Karpas-422 (cell line): Measurements from ENCODE around the gene BSND. TPM values are rescaled to one million over a fixed set of nuclear protein-coding genes. Genes with fewer than 3 reads are reported as not detected.
"Not testable (repeated sequence)": the region's sequence is repeated elsewhere in the genome, so short reads cannot be mapped to it uniquely, and the experiment has no call there.

ENCODE experiments used
- DNase-seq: peaks from one replicate; pipeline ENCODE4 v3.0.0-alpha.2; 2015
- H2AFZ ChIP-seq: fragments of 200-600 bp; sonication (generic); 2 replicates; pipeline ENCODE4 v1.6.1; 2014; ENCODE audit warnings: antibody characterized with exemption, low read length, mixed read lengths
- H3K27ac ChIP-seq: fragments of 200-600 bp; sonication (generic); 2 replicates; pipeline ENCODE4 v1.5.1; 2014; ENCODE audit warnings: mild to moderate bottlenecking, low read length, moderate library complexity
- H3K27me3 ChIP-seq: fragments of 200-600 bp; sonication (generic); 2 replicates; pipeline ENCODE4 v1.6.1; 2014; ENCODE audit warnings: low read length, mixed read lengths
- H3K36me3 ChIP-seq: fragments of 200-600 bp; sonication (generic); 2 replicates; pipeline ENCODE4 v1.6.1; 2014; ENCODE audit warnings: low read length, mixed read lengths; ENCODE audit not compliant: insufficient read depth
- H3K4me1 ChIP-seq: fragments of 200-600 bp; sonication (generic); 2 replicates; pipeline ENCODE4 v1.6.1; 2014; ENCODE audit warnings: mild to moderate bottlenecking, low read length, mixed read lengths
- H3K4me2 ChIP-seq: fragments of 200-600 bp; sonication (generic); 2 replicates; pipeline ENCODE4 v1.6.1; 2014; ENCODE audit warnings: low read length, low read depth, mild to moderate bottlenecking; ENCODE audit not compliant: poor library complexity, severe bottlenecking
- H3K4me3 ChIP-seq: fragments of 200-600 bp; sonication (generic); 2 replicates; pipeline ENCODE4 v1.5.1; 2014; ENCODE audit warnings: mild to moderate bottlenecking, antibody characterized with exemption, low read length, mixed read lengths
- H3K79me2 ChIP-seq: fragments of 200-600 bp; sonication (generic); 2 replicates; pipeline ENCODE4 v1.6.1; 2014; ENCODE audit warnings: mild to moderate bottlenecking, low read length, mixed read lengths
- H3K9ac ChIP-seq: fragments of 200-600 bp; sonication (generic); 2 replicates; pipeline ENCODE4 v1.6.0; 2014; ENCODE audit warnings: low read length
- H3K9me2 ChIP-seq: fragments of 200-600 bp; sonication (generic), shearing (Covaris generic); replicated peaks from 2 replicates; pipeline ENCODE4 v1.6.0; 2014; ENCODE audit warnings: mild to moderate bottlenecking, low read length, moderate library complexity; ENCODE audit not compliant: insufficient read depth
- H3K9me3 ChIP-seq: fragments of 300-700, 200-600 bp; sonication (generic); 2 replicates; pipeline ENCODE4 v1.6.1; 2014; ENCODE audit warnings: low read length, mixed read lengths
- H4K20me1 ChIP-seq: fragments of 200-600 bp; sonication (generic); 2 replicates; pipeline ENCODE4 v1.6.1; 2014; ENCODE audit warnings: mild to moderate bottlenecking, antibody characterized with exemption, low read length, low read depth; ENCODE audit not compliant: insufficient read depth
- total RNA-seq: library from RNA; depleted of rRNA; stranded (reverse); fragments of >200 nt; shearing (Covaris generic); gene quantifications from 2 replicates; pipeline ENCODE4 v1.2.3, GENCODE V29; 2014; ENCODE audit warnings: low replicate concordance

The BSND gene
- total RNA-seq, 1 experiment from 2014 or later, result not detected

DNA sequence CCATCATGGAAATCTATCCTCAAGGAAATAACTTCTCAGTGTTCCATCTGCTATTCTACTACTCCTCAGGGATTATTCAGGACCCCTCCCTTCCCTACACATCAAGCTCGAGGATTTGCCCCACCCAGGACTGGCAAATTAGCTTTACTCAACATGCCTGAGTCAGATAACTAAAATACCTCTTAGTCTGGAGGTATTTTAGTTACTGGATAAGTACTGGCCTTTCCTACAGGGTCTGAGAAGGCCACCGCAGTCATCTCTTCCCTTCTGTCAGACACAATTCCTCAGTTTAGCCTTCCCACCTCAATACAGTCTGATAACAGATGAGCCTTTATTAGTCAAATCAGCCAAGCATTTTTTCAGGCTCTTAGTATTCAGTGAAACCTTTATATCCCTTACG lies 27.9 kb downstream of the BSND start:
- not testable (repeated sequence) for H4K20me1 ChIP-seq, H3K27ac ChIP-seq, H2AFZ ChIP-seq, H3K36me3 ChIP-seq, H3K9ac ChIP-seq, H3K4me1 ChIP-seq, DNase-seq, H3K9me2 ChIP-seq, H3K27me3 ChIP-seq, H3K9me3 ChIP-seq, H3K4me3 ChIP-seq, H3K4me2 ChIP-seq, H3K79me2 ChIP-seq

DNA sequence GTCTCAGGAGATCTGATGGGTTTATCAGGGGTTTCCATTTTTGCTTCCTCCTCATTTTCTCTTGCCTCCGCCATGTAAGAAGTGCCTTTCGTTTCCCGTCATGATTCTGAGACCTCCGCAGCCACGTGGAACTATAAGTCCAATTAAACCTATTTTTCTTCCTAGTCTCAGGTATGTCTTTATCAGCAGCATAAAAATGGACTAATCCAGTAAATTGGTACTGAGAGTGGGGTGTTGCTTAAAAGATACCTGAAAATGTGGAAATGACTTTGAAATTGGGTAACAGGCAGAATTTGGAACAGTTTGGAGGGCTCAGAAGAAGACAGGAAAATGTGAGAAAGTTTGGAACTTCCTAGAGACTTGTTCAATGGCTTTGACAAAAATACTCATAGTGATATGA lies 32.4 kb downstream of the BSND start:
- not testable (repeated sequence) for H3K27me3 ChIP-seq, H3K9me2 ChIP-seq, H3K79me2 ChIP-seq, H3K9ac ChIP-seq, H3K4me3 ChIP-seq, H3K4me1 ChIP-seq, H3K27ac ChIP-seq, DNase-seq, H3K36me3 ChIP-seq, H3K9me3 ChIP-seq, H4K20me1 ChIP-seq, H3K4me2 ChIP-seq, H2AFZ ChIP-seq

DNA sequence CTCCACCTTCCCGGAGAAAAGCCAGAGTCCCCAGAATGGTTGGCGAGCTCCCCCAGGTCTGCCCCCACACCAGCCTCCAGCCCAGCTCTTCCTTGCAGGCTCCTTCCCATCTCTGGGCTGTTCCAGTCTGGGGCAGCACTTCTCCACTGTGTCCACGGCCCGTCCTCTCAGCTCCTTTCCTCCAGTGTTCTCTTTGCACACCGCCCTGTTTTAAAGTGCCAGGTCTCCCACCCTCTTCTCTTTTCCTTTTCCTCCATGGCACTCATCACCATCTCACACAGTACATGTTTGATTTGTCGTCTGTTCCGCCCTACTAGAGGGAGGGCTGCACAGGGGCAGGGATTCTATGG lies 34.5 kb downstream of the BSND start:
- DNase-seq, result no peak
- Histone ChIP-seq H3K4me1 (no peaks in the 10 kb centered on the region), H3K4me3 (no peak overlapping the region), H2AFZ (no peak overlapping the region), H3K9me3 (no peaks in the 10 kb centered on the region), H3K27ac (no peak overlapping the region), H3K36me3 (no peaks in the 10 kb centered on the region), H3K27me3 (no peaks in the 10 kb centered on the region), H3K4me2 (no peak overlapping the region), H3K79me2 (no peaks in the 10 kb centered on the region), H3K9ac (no peak overlapping the region), H3K9me2 (no peaks in the 10 kb centered on the region), H4K20me1 (no peaks in the 10 kb centered on the region)

DNA sequence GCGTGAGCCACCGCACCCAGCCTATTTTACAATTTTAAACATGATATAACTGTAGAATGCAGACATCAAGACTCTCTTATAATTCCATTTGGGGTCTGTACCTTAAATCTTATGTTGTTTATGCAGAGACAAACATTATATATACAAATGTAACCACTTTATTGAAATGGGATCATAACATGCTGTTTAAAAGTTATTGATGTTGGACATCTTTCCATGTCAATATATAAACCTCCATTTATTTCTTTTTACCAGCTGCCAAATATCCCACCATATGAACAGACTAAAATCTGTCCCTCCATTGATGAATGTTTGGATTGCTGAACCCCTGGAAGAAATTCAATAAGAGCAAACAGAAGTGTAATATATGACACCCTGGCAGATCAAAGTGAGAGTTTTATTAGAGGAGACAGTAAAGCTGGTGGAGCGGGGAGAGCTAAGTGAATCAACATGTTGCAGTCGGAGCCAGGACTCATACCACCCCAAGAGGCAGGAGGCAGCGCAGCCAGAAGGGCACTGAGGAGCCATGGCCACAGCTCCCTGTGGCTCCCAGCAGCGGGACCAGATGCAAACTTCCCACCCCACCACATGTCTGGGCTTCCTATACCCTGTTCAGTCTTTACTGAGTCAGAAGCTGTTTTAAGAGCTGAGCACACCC lies 35.9 kb downstream of the BSND start:
- H3K4me1 ChIP-seq, result no peaks in the 10 kb centered on the region
- no peak for DNase-seq
- no peak overlapping the region for H3K27ac ChIP-seq
- no peak overlapping the region for H3K9ac ChIP-seq
- no peaks in the 10 kb centered on the region for H3K36me3 ChIP-seq
- H3K9me2 ChIP-seq, result no peaks in the 10 kb centered on the region
- no peaks in the 10 kb centered on the region for H3K27me3 ChIP-seq
- H3K4me2 ChIP-seq, result no peak overlapping the region
- no peak overlapping the region for H2AFZ ChIP-seq
- no peaks in the 10 kb centered on the region for H3K9me3 ChIP-seq
- H3K4me3 ChIP-seq, result no peak overlapping the region
- H3K79me2 ChIP-seq, result no peaks in the 10 kb centered on the region
- H4K20me1 ChIP-seq, result no peaks in the 10 kb centered on the region

DNA sequence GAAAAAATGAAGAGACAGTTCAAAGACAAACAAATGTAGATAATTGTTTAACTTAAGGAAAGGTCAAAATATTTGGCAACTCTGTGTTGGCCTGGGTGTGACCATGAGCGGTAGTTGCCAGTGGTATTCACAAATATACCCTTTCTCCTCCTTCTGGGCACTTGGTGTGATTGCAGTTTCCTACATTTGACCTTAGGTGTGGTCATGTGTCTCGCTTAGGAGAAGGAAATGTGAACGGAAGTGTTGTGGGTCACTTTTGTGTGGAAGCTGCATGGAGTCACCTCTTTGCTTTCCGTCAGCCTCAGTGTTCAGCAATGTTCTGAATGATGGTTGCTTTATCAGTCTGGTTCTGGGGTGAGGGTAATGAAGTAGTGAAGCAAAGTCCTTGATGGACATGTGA lies 37.2 kb downstream of the BSND start:
- Histone ChIP-seq H3K27ac (no peak overlapping the region), H3K9me3 (no peaks in the 10 kb centered on the region), H4K20me1 (no peaks in the 10 kb centered on the region), H2AFZ (no peak overlapping the region), H3K27me3 (no peaks in the 10 kb centered on the region), H3K9me2 (no peaks in the 10 kb centered on the region), H3K79me2 (no peaks in the 10 kb centered on the region), H3K36me3 (no peaks in the 10 kb centered on the region), H3K4me1 (no peaks in the 10 kb centered on the region), H3K4me3 (no peak overlapping the region), H3K4me2 (no peak overlapping the region), H3K9ac (no peak overlapping the region)
- DNase-seq, result no peak

DNA sequence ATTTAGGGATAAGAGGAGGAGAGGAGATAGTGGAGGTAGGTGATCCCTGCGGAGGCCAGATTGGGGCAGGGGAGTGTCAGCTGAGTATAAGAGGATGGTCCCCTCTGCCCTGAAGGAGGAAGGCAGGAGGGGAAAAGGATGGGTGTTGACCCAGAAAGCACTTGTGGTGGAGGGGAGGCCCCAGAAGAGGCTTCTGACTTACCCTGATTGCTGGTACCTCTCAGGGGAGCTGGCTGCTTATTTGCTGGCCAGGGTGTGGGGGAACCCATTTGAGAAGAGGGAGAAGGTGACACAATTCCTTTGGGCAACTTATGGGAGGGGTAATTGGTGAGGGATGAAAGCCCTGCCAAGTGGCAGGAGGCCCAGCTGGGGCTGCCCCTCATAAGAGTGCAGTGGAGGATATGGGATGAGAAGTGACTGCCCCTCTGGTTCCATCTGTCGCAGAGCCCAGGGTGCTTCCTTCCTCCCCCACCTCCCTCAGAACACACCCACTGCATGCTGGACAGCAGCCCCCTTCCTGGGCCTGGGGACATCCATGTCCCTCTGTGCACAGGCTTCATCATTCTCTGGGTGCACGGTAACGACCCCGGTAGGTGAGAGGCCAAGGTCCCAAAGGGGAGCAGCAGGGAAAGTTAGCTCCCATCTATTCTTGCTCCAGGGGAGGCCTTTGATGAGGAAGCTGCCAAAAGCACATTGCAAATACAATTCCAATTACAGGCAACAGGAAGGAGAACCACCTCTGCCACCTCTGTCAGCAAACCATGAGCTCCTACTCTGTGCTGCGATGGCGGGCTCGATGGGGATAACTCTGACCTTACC lies 39.2 kb downstream of the BSND start:
- H3K9me2 ChIP-seq, result no peaks in the 10 kb centered on the region
- H3K79me2 ChIP-seq, result no peaks in the 10 kb centered on the region
- no peaks in the 10 kb centered on the region for H3K4me1 ChIP-seq
- no peak overlapping the region for H2AFZ ChIP-seq
- no peaks in the 10 kb centered on the region for H3K27me3 ChIP-seq
- no peaks in the 10 kb centered on the region for H4K20me1 ChIP-seq
- no peak for DNase-seq
- no peaks in the 10 kb centered on the region for H3K9me3 ChIP-seq
- no peaks in the 10 kb centered on the region for H3K36me3 ChIP-seq
- no peak overlapping the region for H3K4me3 ChIP-seq
- no peak overlapping the region for H3K4me2 ChIP-seq
- H3K27ac ChIP-seq, result no peak overlapping the region
- no peak overlapping the region for H3K9ac ChIP-seq

DNA sequence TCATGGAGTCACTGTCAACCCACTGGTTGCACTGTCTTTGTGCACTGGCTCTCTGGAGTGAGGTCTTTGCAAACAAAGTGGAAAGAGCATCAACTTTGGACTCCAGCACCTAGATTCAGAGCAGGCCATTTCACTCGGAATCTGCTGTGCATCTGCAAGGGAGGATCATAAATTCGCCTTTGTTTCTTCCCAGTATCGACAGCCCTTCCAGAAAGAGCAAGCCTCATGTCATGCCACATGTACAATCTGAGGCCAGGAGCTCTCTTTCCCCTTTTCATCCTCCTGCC lies 39.8 kb downstream of the BSND start:
- no peak overlapping the region for H3K9ac ChIP-seq
- no peaks in the 10 kb centered on the region for H3K9me2 ChIP-seq
- no peaks in the 10 kb centered on the region for H4K20me1 ChIP-seq
- H3K9me3 ChIP-seq, result no peaks in the 10 kb centered on the region
- H3K4me2 ChIP-seq, result no peak overlapping the region
- no peaks in the 10 kb centered on the region for H3K4me1 ChIP-seq
- no peak overlapping the region for H2AFZ ChIP-seq
- DNase-seq, result no peak
- no peak overlapping the region for H3K27ac ChIP-seq
- H3K79me2 ChIP-seq, result no peaks in the 10 kb centered on the region
- H3K36me3 ChIP-seq, result no peaks in the 10 kb centered on the region
- no peaks in the 10 kb centered on the region for H3K27me3 ChIP-seq
- no peak overlapping the region for H3K4me3 ChIP-seq

DNA sequence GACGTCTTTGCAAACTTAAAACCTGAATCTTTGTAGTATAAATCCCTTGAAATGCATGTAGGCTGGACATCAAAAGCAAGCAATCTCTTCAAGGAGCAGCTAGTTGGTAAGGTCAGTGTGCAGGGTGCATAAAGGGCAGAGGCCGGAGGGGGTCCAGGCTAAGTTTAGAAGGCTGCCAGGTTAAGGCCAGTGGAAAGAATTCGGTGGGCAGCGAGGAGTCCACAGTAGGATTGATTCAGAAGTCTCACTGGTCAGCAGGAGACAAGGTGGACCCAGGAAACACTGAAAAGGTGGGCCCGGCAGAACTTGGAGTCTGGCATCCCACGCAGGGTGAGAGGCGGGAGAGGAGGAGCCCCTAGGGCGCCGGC lies 40.2 kb downstream of the BSND start:
- Histone ChIP-seq H3K9me2 (no peaks in the 10 kb centered on the region), H3K4me1 (no peaks in the 10 kb centered on the region), H2AFZ (no peak overlapping the region), H3K4me2 (no peak overlapping the region), H3K27me3 (no peaks in the 10 kb centered on the region), H3K9me3 (no peaks in the 10 kb centered on the region), H3K79me2 (no peaks in the 10 kb centered on the region), H3K27ac (no peak overlapping the region), H4K20me1 (no peaks in the 10 kb centered on the region), H3K9ac (no peak overlapping the region), H3K36me3 (no peaks in the 10 kb centered on the region), H3K4me3 (no peak overlapping the region)
- DNase-seq, result no peak
